DND-41 (cell line): ENCODE results near the gene INTS3.

Experiments used
- ATAC-seq: fragments of 200-7000 bp; cut with Tn5 transposase; 3 replicates; pipeline ENCODE4 v1.9.1; 2021; ENCODE audit warnings: low read depth; ENCODE audit not compliant: insufficient read depth
- DNase-seq: peaks from one replicate; pipeline ENCODE4 v3.0.0-alpha.2; 2020
- H2AFZ ChIP-seq: 2 replicates; pipeline ENCODE4 v1.6.0; 2012; ENCODE audit warnings: low read depth, low read length
- H3K27ac ChIP-seq: 2 replicates; pipeline ENCODE4 v1.5.1; 2012; ENCODE audit warnings: low read length, inconsistent platforms
- H3K27me3 ChIP-seq: fragments of 200-600 bp; sonication (generic); 2 replicates; pipeline ENCODE4 v1.6.0; 2012; ENCODE audit warnings: low read length, mild to moderate bottlenecking, inconsistent platforms; ENCODE audit not compliant: insufficient read depth, poor library complexity
- H3K36me3 ChIP-seq: 2 replicates; pipeline ENCODE4 v1.5.1; 2012; ENCODE audit warnings: low read length, inconsistent platforms; ENCODE audit not compliant: insufficient read depth
- H3K4me1 ChIP-seq: 2 replicates; pipeline ENCODE4 v1.5.1; 2012; ENCODE audit warnings: mild to moderate bottlenecking, low read length; ENCODE audit not compliant: insufficient read depth
- H3K4me2 ChIP-seq: 2 replicates; pipeline ENCODE4 v1.6.0; 2012; ENCODE audit warnings: mild to moderate bottlenecking, moderate library complexity, low read length, inconsistent platforms; ENCODE audit not compliant: insufficient read depth
- H3K4me3 ChIP-seq, 2 experiments: fragments of 200-600 bp in 1 of 2; shearing (Covaris generic) in 1 of 2; 2 replicates each; pipeline ENCODE4 v1.5.1; 2012 to 2016; ENCODE audit warnings: inconsistent platforms in 2 of 2, low read length in 2 of 2, mild to moderate bottlenecking in 2 of 2, low read depth in 1 of 2, moderate library complexity in 1 of 2
- H3K79me2 ChIP-seq: 2 replicates; pipeline ENCODE4 v1.6.0; 2012; ENCODE audit warnings: low read length, inconsistent platforms; ENCODE audit not compliant: insufficient read depth
- H3K9ac ChIP-seq: 2 replicates; pipeline ENCODE4 v1.6.0; 2012; ENCODE audit warnings: low read depth, mild to moderate bottlenecking, inconsistent platforms, low read length, moderate library complexity
- H3K9me3 ChIP-seq: 2 replicates; pipeline ENCODE4 v1.5.1; 2012; ENCODE audit warnings: low read length, moderate library complexity, mild to moderate bottlenecking, inconsistent platforms; ENCODE audit not compliant: insufficient read depth, severe bottlenecking
- H4K20me1 ChIP-seq: 2 replicates; pipeline ENCODE4 v1.6.0; 2012; ENCODE audit warnings: low read length; ENCODE audit not compliant: insufficient read depth
- CTCF ChIP-seq: IDR thresholded peaks from 2 replicates; pipeline ENCODE4 v1.5.1; 2012; ENCODE audit warnings: borderline replicate concordance, low read length, moderate library complexity, mild to moderate bottlenecking; ENCODE audit not compliant: poor library complexity, severe bottlenecking; ENCODE audit errors: extremely low read depth
- EZH2 ChIP-seq: IDR thresholded peaks from 3 replicates; pipeline ENCODE4 v1.6.1; 2012; ENCODE audit warnings: borderline replicate concordance, low read depth, mild to moderate bottlenecking, moderate library complexity, low read length, inconsistent platforms; ENCODE audit not compliant: severe bottlenecking

Gene INTS3

GRCh38 chr1:153771261-153771660 lies 43.4 kb downstream of the INTS3 start:
- Histone ChIP-seq H3K4me1 (no peaks in the 10 kb centered on the region), H3K27me3 (no peaks in the 10 kb centered on the region), H3K4me3 (no peak overlapping the region), H3K36me3 (peaks cover 77% of the 10 kb centered on the region), H4K20me1 (peaks cover 5% of the 10 kb centered on the region; the same call in 1 of the 2 replicates), H3K9me3 (no peaks in the 10 kb centered on the region), H3K79me2 (no peaks in the 10 kb centered on the region), H3K4me2 (no peak overlapping the region), H3K27ac (no peak overlapping the region), H2AFZ (no peak overlapping the region), H3K9ac (no peak overlapping the region)
- TF ChIP-seq CTCF (no peak), EZH2 (no peak)
- no peak for DNase-seq
- ATAC-seq, result no peak

DNA sequence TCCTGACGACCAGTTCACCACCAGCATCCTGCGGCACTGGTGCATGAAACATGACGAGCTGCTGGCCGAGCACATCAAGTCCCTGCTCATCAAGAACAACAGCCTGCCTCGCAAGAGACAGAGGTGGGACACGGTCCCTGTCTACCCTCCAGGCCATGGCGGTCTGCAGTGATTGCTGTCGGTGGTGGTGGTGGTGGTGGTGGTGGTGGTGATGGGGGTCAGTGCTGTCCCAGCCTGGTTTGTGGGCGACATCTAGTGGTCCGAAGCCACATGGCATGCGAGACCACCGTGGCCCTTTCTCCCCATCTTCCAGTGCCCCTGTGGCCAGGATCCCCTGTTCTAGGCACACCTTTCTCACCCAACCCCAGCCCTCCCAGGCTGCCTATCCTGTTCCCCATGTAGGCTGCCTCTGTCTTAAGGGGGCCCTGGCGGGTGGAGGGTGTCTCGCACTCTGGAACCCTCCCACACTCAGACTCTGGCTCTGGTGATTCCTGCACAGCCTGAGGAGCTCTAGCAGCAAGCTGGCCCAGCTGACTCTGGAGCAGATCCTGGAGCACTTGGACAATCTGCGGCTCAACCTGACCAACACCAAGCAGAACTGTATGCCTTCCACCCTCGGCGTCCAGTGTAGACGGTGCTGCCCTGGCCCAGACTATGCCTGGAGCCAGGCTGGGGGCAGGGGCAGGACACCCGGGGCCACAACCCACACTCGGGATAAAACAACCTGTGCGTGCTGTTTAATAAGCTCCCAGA lies 44.2 kb downstream of the INTS3 start:
- Histone ChIP-seq H3K27me3 (no peaks in the 10 kb centered on the region), H3K4me3 (no peak overlapping the region), H3K9ac (no peak overlapping the region), H3K79me2 (no peaks in the 10 kb centered on the region), H4K20me1 (peaks cover 5% of the 10 kb centered on the region; the same call in 1 of the 2 replicates), H2AFZ (no peak overlapping the region), H3K36me3 (peaks cover 73% of the 10 kb centered on the region), H3K4me1 (no peaks in the 10 kb centered on the region), H3K9me3 (no peaks in the 10 kb centered on the region), H3K27ac (no peak overlapping the region), H3K4me2 (no peak overlapping the region)
- DNase-seq (no peak), ATAC-seq (0 out of 3 replicates have a peak, but pooled peaks have one; percentile 37)
- TF ChIP-seq EZH2 (no peak), CTCF (peak; percentile 64)

DNA sequence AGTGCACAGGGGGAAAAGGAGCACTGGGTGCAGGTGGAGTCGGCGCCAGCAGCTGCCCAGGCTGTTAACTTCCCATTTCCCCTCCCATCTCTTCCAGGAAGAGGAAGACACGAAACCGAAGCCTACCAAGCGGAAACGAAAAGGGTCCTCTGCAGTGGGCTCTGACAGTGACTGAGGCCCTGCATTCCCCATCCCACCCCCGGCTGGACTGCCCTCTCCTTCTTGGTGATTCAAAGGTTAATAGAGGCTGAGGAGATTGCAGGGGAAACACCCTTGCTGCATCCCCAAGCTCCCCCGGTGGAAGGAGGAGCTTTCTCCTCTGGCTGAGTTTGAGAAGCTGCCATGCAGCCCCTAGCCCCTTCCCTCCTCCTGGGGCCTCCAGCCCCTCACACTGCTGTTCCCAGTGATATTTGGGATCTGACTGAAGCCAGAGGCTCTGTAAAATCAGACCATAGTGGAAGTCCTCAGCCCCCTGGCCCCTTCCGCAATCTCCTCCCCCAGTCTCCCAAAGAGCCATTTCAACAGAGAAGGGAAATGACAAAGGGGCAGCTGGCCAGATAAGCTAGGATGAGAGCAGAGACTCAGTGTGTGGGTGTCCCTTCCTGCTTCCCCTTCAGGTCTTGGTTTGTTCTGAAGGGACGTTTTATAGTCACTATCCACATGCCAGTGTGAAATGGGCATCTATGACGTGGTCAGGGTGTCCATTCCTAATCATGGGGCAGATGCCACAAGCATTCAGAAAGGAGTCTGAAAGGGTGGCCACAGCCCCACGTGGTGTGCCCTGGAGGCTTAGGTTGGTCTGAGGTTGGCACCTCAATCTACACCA lies 45.5 kb downstream of the INTS3 start:
- Histone ChIP-seq H3K9ac (no peak overlapping the region), H3K27ac (no peak overlapping the region), H3K4me1 (no peaks in the 10 kb centered on the region), H3K4me3 (no peak overlapping the region), H3K4me2 (no peak overlapping the region), H4K20me1 (peaks cover 5% of the 10 kb centered on the region; the same call in 1 of the 2 replicates), H3K79me2 (no peaks in the 10 kb centered on the region), H3K27me3 (no peaks in the 10 kb centered on the region), H2AFZ (no peak overlapping the region), H3K36me3 (peaks cover 60% of the 10 kb centered on the region), H3K9me3 (no peaks in the 10 kb centered on the region)
- ATAC-seq (no peak), DNase-seq (no peak)
- no peak for TF ChIP-seq EZH2
- TF ChIP-seq CTCF, result no peak
